OCI-LY7 (cell line): Measurements from ENCODE around the gene SCYGR6. TPM values are rescaled to one million over a fixed set of nuclear protein-coding genes. Genes with fewer than 3 reads are reported as not detected.
"Not testable (repeated sequence)": the region's sequence is repeated elsewhere in the genome, so short reads cannot be mapped to it uniquely, and the experiment has no call there.

Experiments
- BruUV-seq: library from RNA; stranded (reverse); fragments of 400-500 nt; replicated peaks from 2 replicates; lab custom pipeline; 2021; lab: Mats Ljungman, UMichigan
- CTCF ChIA-PET: fragments of 300-600 bp; sonication (Branson Sonifier 250); formaldehyde crosslinking; loops from one replicate; lab custom pipeline; 2022; ENCODE audit warnings: antibody characterized with exemption; ENCODE audit not compliant: unreplicated experiment; lab: Charles Lee
- POLR2A ChIA-PET: fragments of 300-600 bp; sonication (Branson Sonifier 250); formaldehyde crosslinking; loops from one replicate; lab custom pipeline; 2022; ENCODE audit warnings: antibody characterized with exemption; lab: Charles Lee
- DNase-seq: peaks from one replicate; pipeline ENCODE4 v3.0.0-alpha.2; 2015; ENCODE audit warnings: low spot score
- H2AFZ ChIP-seq: fragments of 200-600 bp; sonication (generic), shearing (Covaris generic); 2 replicates; pipeline ENCODE4 v1.6.1; 2014; ENCODE audit warnings: mild to moderate bottlenecking, antibody characterized with exemption, low read length, moderate library complexity
- H3K27ac ChIP-seq: fragments of 200-600 bp; sonication (generic); 2 replicates; pipeline ENCODE4 v1.5.1; 2014; ENCODE audit warnings: mixed run types, low read depth, mild to moderate bottlenecking, moderate library complexity, low read length, inconsistent platforms; ENCODE audit not compliant: poor library complexity, severe bottlenecking
- H3K36me3 ChIP-seq: fragments of 200-600 bp; sonication (generic); 2 replicates; pipeline ENCODE4 v1.6.1; 2014; ENCODE audit warnings: mild to moderate bottlenecking, antibody characterized with exemption, low read length, moderate library complexity, mixed read lengths; ENCODE audit not compliant: insufficient read depth
- H3K4me1 ChIP-seq: fragments of 200-600 bp; sonication (generic); 2 replicates; pipeline ENCODE4 v1.5.1; 2014; ENCODE audit warnings: mild to moderate bottlenecking, low read length; ENCODE audit not compliant: insufficient read depth, poor library complexity, severe bottlenecking
- H3K4me2 ChIP-seq: fragments of 200-600 bp; sonication (generic); 2 replicates; pipeline ENCODE4 v1.6.1; 2014; ENCODE audit warnings: mild to moderate bottlenecking, low read length
- H3K4me3 ChIP-seq: fragments of 200-600 bp; sonication (generic); 2 replicates; pipeline ENCODE4 v1.5.1; 2014; ENCODE audit warnings: mild to moderate bottlenecking, low read depth, low read length; ENCODE audit not compliant: poor library complexity, severe bottlenecking
- H3K79me2 ChIP-seq: fragments of 200-600 bp; sonication (generic); 2 replicates; pipeline ENCODE4 v1.6.1; 2016; ENCODE audit warnings: low read depth, mild to moderate bottlenecking, low read length, moderate library complexity, mixed read lengths; ENCODE audit not compliant: insufficient read depth
- H3K9me2 ChIP-seq: fragments of 200-600 bp; sonication (generic); 2 replicates; pipeline ENCODE4 v1.6.1; 2016; ENCODE audit warnings: mild to moderate bottlenecking, low read length, mixed read lengths; ENCODE audit not compliant: insufficient read depth
- H3K9me3 ChIP-seq: fragments of 200-600 bp; sonication (generic); 2 replicates; pipeline ENCODE4 v1.6.1; 2014; ENCODE audit warnings: mild to moderate bottlenecking, mixed run types, low read length, mixed read lengths
- H4K20me1 ChIP-seq: fragments of 200-600 bp; sonication (generic); 2 replicates; pipeline ENCODE4 v1.6.1; 2014; ENCODE audit warnings: mild to moderate bottlenecking, antibody characterized with exemption, low read length, moderate library complexity, mixed read lengths; ENCODE audit not compliant: insufficient read depth
- EZH2phosphoT487 ChIP-seq: fragments of 200-600 bp; sonication (generic); IDR thresholded peaks from 2 replicates; pipeline ENCODE4 v1.6.1; 2018; ENCODE audit warnings: low read depth, borderline replicate concordance, mild to moderate bottlenecking, mixed run types, antibody characterized with exemption, low read length, moderate library complexity, mixed read lengths
- intact Hi-C: fragments of 100-400 bp; cut with micrococcal nuclease; formaldehyde crosslinking; loops from one replicate; pipeline ENCODE4 v1.10.0; 2022; ENCODE audit not compliant: unreplicated experiment
- total RNA-seq, 2 experiments: library from RNA; depleted of rRNA in 1 of 2; stranded (reverse); fragments of >200 nt in 1 of 2; shearing (Covaris generic) in 1 of 2; gene quantifications; 2 replicates each; pipeline ENCODE4 v1.2.3, GENCODE V29; 2014 to 2022
- TF ChIP-seq, protein P1 (sequence below): fragments of 200-600 bp; sonication (generic); conservative IDR thresholded peaks from 2 replicates; pipeline ENCODE4 v1.5.1; 2014; ENCODE audit warnings: mild to moderate bottlenecking, antibody characterized with exemption, low read length, moderate library complexity, mixed read lengths

SCYGR6 gene
- total RNA-seq, 2 experiments from 2014 or later, result not detected

DNA sequence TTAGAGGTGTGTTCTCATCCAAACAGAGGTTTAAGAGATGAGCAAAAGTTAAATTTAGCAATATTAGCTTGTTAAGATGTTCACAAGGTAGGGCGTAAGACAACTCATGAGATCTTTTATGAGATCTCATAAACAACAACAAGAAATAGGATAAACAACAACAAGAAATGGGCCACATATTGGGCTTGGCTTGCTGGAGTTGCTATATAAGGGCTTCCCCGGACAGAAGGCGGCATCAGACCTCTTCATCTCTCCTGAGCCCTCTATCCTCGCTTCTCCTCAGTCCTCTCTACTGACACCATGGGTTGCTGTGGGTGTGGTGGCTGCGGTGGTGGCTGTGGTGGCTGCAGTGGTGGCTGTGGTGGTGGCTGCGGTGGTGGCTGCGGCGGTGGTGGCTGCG, 21.0 kb upstream of the SCYGR6 start, which contains the start of gene SCYGR8:
Gene SCYGR8 (plus strand): TSS at position 301 of the 400 bp plus-strand sequence. CDS start 0 bp downstream, at position 301.
- H2AFZ ChIP-seq, result no peak within 1 kb of the TSS
- no peak within 1 kb of the TSS for H3K27ac ChIP-seq
- H3K4me2 ChIP-seq, result no peak within 1 kb of the TSS
- ChIA-PET CTCF (no interaction called here), POLR2A (no interaction called here)
- TF ChIP-seq EZH2phosphoT487, result no peak
- TF ChIP-seq, protein P1, sequence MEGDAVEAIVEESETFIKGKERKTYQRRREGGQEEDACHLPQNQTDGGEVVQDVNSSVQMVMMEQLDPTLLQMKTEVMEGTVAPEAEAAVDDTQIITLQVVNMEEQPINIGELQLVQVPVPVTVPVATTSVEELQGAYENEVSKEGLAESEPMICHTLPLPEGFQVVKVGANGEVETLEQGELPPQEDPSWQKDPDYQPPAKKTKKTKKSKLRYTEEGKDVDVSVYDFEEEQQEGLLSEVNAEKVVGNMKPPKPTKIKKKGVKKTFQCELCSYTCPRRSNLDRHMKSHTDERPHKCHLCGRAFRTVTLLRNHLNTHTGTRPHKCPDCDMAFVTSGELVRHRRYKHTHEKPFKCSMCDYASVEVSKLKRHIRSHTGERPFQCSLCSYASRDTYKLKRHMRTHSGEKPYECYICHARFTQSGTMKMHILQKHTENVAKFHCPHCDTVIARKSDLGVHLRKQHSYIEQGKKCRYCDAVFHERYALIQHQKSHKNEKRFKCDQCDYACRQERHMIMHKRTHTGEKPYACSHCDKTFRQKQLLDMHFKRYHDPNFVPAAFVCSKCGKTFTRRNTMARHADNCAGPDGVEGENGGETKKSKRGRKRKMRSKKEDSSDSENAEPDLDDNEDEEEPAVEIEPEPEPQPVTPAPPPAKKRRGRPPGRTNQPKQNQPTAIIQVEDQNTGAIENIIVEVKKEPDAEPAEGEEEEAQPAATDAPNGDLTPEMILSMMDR, result no peak
- H4K20me1 ChIP-seq, result no peaks in the 10 kb centered on the region
- no peak for DNase-seq
- intact Hi-C loops, result no loop called here
- no peak within 1 kb of the TSS for H3K4me3 ChIP-seq
- H3K9me2 ChIP-seq, result no peaks in the 10 kb centered on the region
- H3K9me3 ChIP-seq, result no peaks in the 10 kb centered on the region
- no peaks in the 10 kb centered on the region for H3K79me2 ChIP-seq
- no TSS peak for BruUV-seq
- no peaks in the 10 kb centered on the region for H3K36me3 ChIP-seq
- H3K4me1 ChIP-seq, result no peaks in the 10 kb centered on the region

- H3K9me2 ChIP-seq, H2AFZ ChIP-seq, CTCF ChIA-PET, H3K27ac ChIP-seq, H3K9me3 ChIP-seq, H4K20me1 ChIP-seq, H3K4me3 ChIP-seq, BruUV-seq, H3K4me1 ChIP-seq, H3K4me2 ChIP-seq, H3K79me2 ChIP-seq, intact Hi-C loops, H3K36me3 ChIP-seq, DNase-seq: not testable (repeated sequence)
- POLR2A ChIA-PET, result interaction anchor here (0.6 to 0.7 kb wide), 2 partner anchors 220 to 624 kb away, joined by 3 to 9 read pairs; no protein-coding TSS in a partner anchor
- TF ChIP-seq, protein P1, result peak; percentile 37; the same call in 1 of the 2 replicates
Observed at GRCh38 chr2:227740705-227741104, 16.1 kb upstream of the SCYGR6 start.

DNA sequence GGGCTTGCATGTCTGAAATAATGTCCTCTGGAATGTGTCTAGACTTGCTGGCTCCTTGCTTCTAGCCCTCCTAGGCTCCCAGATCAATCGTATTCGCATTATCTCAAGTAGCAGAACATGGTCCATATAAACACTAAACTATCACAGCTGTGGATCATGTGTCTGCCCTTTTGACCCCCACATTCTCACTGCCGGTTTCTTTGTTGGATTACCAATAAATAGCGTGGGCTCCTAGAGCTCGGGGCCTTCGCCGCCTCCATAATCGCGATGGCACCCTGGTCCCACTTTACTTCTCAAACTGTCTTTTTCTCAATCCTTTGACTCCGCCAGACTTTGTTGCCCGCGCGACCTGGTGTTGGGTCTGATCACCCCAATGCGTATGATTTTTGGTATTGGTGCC, 14.8 kb upstream of the SCYGR6 start:
- intact Hi-C loops, result no loop called here
- H4K20me1 ChIP-seq, result no peaks in the 10 kb centered on the region
- H2AFZ ChIP-seq, result no peak overlapping the region
- ChIA-PET POLR2A (interaction anchor here (0.6 to 1.0 kb wide), 2 partner anchors 22 to 324 kb away, joined by 4 to 5 read pairs; no protein-coding TSS in a partner anchor), CTCF (no interaction called here)
- no peak overlapping the region for H3K4me3 ChIP-seq
- BruUV-seq, result no TSS peak
- no peaks in the 10 kb centered on the region for H3K4me1 ChIP-seq
- TF ChIP-seq EZH2phosphoT487, result no peak
- TF ChIP-seq, protein P1, result no peak
- DNase-seq, result no peak
- H3K9me3 ChIP-seq, result no peaks in the 10 kb centered on the region
- H3K9me2 ChIP-seq, result no peaks in the 10 kb centered on the region
- no peaks in the 10 kb centered on the region for H3K79me2 ChIP-seq
- H3K36me3 ChIP-seq, result no peaks in the 10 kb centered on the region
- H3K27ac ChIP-seq, result no peak overlapping the region
- H3K4me2 ChIP-seq, result no peak overlapping the region
